Epithelial cell of proximal tubule (primary cell): ENCODE results near the gene NDST1. TPM values are rescaled to one million over a fixed set of nuclear protein-coding genes. Genes with fewer than 3 reads are reported as not detected.

Source experiments
- DNase-seq: peaks from one replicate; pipeline ENCODE4 v3.0.0-alpha.2; 2011; ENCODE audit warnings: low read depth
- H3K4me3 ChIP-seq: 2 replicates; pipeline ENCODE4 v1.5.1; 2011; ENCODE audit warnings: low read depth, mild to moderate bottlenecking, low read length
- CTCF ChIP-seq: conservative IDR thresholded peaks from 2 replicates; pipeline ENCODE4 v1.5.1; 2012; ENCODE audit warnings: low read depth, mild to moderate bottlenecking, low read length
- total RNA-seq: library from RNA; depleted of rRNA; stranded (reverse); fragments of >200 nt; gene quantifications from 2 replicates; pipeline ENCODE4 v1.2.3, GENCODE V29; 2015

Gene NDST1
- total RNA-seq, 1 donor from 2014 or later, result 65.4 TPM

DNA sequence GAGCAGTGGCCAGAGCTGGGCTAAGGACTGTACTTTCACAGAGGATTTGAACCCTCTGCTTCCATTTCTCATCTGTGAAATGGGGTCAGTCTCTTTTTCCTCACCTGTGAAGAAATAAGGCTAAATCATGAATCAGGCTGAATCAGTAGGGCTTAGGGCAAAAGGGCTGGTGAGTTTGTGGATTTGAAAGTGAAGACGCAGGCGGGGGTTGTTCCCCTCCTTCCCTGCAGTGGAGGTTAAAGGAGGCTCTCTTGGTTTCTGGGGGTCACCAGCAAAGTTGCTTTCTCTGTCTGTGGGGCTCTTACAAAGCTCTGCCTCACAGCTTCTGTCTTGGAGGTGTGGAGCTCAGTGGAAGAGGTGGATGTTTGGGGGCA is 17.6 kb upstream of the NDST1 start:
- H3K4me3 ChIP-seq, result no peak overlapping the region
- no peak for DNase-seq
- TF ChIP-seq CTCF, result no peak

DNA sequence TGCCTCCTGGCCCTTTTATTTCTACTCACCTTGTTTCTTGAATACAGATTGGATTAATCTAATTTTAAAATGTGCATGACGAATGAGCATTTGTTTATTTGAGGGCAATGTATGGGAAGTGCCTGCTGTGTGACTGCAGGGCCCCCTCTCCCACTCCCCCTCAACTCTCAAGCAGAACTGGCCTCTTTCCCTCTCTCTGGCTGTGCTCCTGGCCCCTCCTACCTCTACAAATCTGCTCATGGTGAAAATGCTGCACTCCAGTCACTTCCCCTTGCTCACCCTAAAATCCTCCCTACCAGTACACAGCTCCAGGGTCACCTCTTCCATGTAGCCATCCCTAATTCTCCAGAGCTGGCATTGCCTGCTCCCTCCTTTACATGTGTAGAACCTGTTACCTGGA is 17.2 kb upstream of the NDST1 start:
- DNase-seq, result no peak
- H3K4me3 ChIP-seq, result no peak overlapping the region
- TF ChIP-seq CTCF, result no peak

- H3K4me3 ChIP-seq, result no peak overlapping the region
- DNase-seq, result no peak
- no peak for TF ChIP-seq CTCF
These were observed 16.1 kb upstream of the NDST1 start for GRCh38 chr5:150491876-150492275.

GRCh38 chr5:150492621-150493020 is 15.3 kb upstream of the NDST1 start:
- TF ChIP-seq CTCF, result no peak
- peak; percentile 47 for DNase-seq
- no peak overlapping the region for H3K4me3 ChIP-seq

- H3K4me3 ChIP-seq, result no peak overlapping the region
- no peak for TF ChIP-seq CTCF
- no peak for DNase-seq
These were observed 11.8 kb upstream of the NDST1 start for GRCh38 chr5:150496098-150496497.

- DNase-seq, result no peak
- no peak overlapping the region for H3K4me3 ChIP-seq
- TF ChIP-seq CTCF, result no peak
These were observed 11.4 kb upstream of the NDST1 start for GRCh38 chr5:150496534-150496933.

GRCh38 chr5:150497274-150497988 is 10.5 kb upstream of the NDST1 start:
- TF ChIP-seq CTCF, result no peak
- no peak overlapping the region for H3K4me3 ChIP-seq
- DNase-seq, result peak; percentile 66
